H1 (cell line): ENCODE measurements around the gene BNC2. TPM values are rescaled to one million over a fixed set of nuclear protein-coding genes. Genes with fewer than 3 reads are reported as not detected.

Experiments
- KDM1A ChIP-seq: fragments of 200-600, 300-600 bp; sonication (generic); IDR thresholded peaks from 2 replicates; pipeline ENCODE4 v1.7.1; 2016; ENCODE audit warnings: mild to moderate bottlenecking, low read length, borderline replicate concordance
- KDM4A ChIP-seq: IDR thresholded peaks from one replicate; pipeline ENCODE4 v1.7.1; 2012; ENCODE audit warnings: low read depth, mild to moderate bottlenecking, moderate library complexity, low read length, inconsistent platforms; ENCODE audit not compliant: severe bottlenecking
- POU5F1 ChIP-seq: IDR thresholded peaks from 2 replicates; pipeline ENCODE4 v1.6.1; 2011; ENCODE audit warnings: low read depth, mild to moderate bottlenecking, low read length, moderate library complexity
- RXRA ChIP-seq: IDR thresholded peaks from 2 replicates; pipeline ENCODE4 v1.6.1; 2011; ENCODE audit warnings: low read depth, mild to moderate bottlenecking, low read length, moderate library complexity; ENCODE audit not compliant: insufficient read depth
- SIN3A ChIP-seq, 2 experiments: IDR thresholded peaks in 1 of 2; conservative IDR thresholded peaks in 1 of 2; 2 replicates each; pipeline ENCODE4 v1.6.1; 2011 to 2012; ENCODE audit warnings: low read length in 2 of 2, improper control_type of control experiment in 1 of 2, low read depth in 1 of 2, mild to moderate bottlenecking in 1 of 2
- polyA plus RNA-seq, 7 experiments: library from polyadenylated mRNA; depleted of rRNA in 3 of 7; stranded (reverse) in 5 of 7; unstranded in 2 of 7; fragments of >200 nt in 5 of 7; fragments of 200-250 nt in 2 of 7; gene quantifications; 1 replicate in 5 of 7; 2 replicates in 1 of 7; 4 replicates in 1 of 7; pipeline versions ENCODE4 v1.2.1 to v1.2.3, GENCODE V29; 2011 to 2013; ENCODE audit warnings: missing spikeins in 2 of 7, mixed read lengths in 2 of 7
- total RNA-seq: library from RNA; stranded (reverse); fragmentation: NEBNext Ultra II Directional; extraction: Animal tissue kit (Norgen Biotek cat#: 25700); gene quantifications from 2 replicates; pipeline ENCODE4 v1.2.1, GENCODE V29; 2021

The BNC2 gene
- total and polyA plus RNA-seq, 2 of the 8 experiments (the other 6 are each of a cell fraction or from before 2014, with no cell fraction given) = 16.0 to 26.8 TPM

- TF ChIP-seq RXRA = no peak
- TF ChIP-seq KDM1A = no peak
- TF ChIP-seq POU5F1 = no peak
- no peak for TF ChIP-seq KDM4A
- TF ChIP-seq SIN3A (conservative IDR thresholded peaks at IDR 0.05 in 1 of 2, IDR thresholded peaks at IDR 0.05 in 1 of 2; ENCODE audit: low read depth in 1 of 2, low read length in 2 of 2) = no peak
- TF ChIP-seq, all 59 proteins: peak for 0
Measured at GRCh38 chr9:16377311-16377710, 493.2 kb downstream of the BNC2 start (continued).
